ENCODE measurements around the gene CDC37.

DNA sequence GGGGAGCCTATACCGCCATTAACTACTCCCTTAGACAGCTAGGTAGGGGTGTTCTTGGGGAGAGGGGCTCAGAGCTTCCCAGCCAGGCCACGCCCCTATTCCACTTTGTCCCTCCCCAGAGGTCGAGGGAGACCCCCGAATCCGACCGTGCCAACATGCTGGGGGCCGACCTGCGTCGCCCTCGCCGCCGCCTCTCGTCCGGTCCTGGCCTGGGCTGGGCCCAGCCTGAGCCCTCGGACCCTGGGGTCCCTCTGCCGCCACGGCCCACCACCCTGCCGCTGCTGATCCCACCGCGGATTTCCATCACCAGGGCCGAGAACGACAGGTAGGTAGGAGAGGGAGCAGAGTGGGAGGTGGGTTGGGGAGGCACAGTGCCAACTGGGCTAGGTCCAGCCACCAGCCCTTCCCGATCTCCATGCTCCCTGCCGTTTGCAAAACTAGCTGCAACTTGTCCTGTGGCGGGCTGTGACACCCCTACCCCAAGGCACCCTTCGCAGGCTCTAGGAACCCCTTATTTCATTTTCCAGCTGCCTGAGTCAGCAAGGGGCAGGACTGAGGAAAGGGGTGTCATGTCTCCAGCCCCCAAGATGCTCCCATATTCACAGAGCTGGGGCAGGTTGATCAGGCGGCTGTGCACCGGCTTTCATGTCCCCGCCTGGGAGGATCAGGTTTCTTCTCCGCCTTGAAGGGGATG is 14.3 kb upstream of the CDC37 start:
- TF ChIP-seq ZNF274 (IDR thresholded peaks at IDR 0.05; ENCODE audit: low read depth, low read length) (no peak), YY1 (IDR thresholded peaks at IDR 0.05; ENCODE audit: insufficient read depth, insufficient read length) (no peak), SUZ12 (IDR thresholded peaks at IDR 0.05; ENCODE audit: extremely low read depth, insufficient read depth, insufficient read length) (no peak)

Measured in NT2/D1 (cell line).